HepG2 (cell line): ENCODE measurements around the gene NIT2.

Experiments used
- BRCA1 ChIP-seq: sonication (generic); formaldehyde crosslinking; IDR thresholded peaks from 2 replicates; pipeline ENCODE4 v1.4.0; 2020; ENCODE audit warnings: missing genetic modification reagents
- CTCF ChIP-seq: sonication (generic); formaldehyde crosslinking; IDR thresholded peaks from 2 replicates; pipeline ENCODE4 v1.5.0; 2020; ENCODE audit warnings: mild to moderate bottlenecking, missing genetic modification reagents, moderate library complexity
- E2F1 ChIP-seq: sonication (generic); formaldehyde crosslinking; IDR thresholded peaks from 2 replicates; pipeline ENCODE4 v1.5.0; 2020; ENCODE audit warnings: missing genetic modification reagents
- GPN1 ChIP-seq: sonication (generic); formaldehyde crosslinking; IDR thresholded peaks from 2 replicates; pipeline ENCODE4 v1.5.1; 2020; ENCODE audit warnings: missing genetic modification reagents, borderline replicate concordance
- HMGXB4 ChIP-seq, 2 experiments: sonication (generic) in 1 of 2; formaldehyde crosslinking in 1 of 2; IDR thresholded peaks; 2 replicates each; pipeline versions ENCODE4 v1.4.0 to v1.6.1; 2018 to 2020; ENCODE audit warnings: missing genetic modification reagents in 2 of 2, borderline replicate concordance in 1 of 2, low read depth in 1 of 2, mild to moderate bottlenecking in 1 of 2, missing biosample characterization in 1 of 2
- JUNB ChIP-seq: sonication (generic); formaldehyde crosslinking; IDR thresholded peaks from 2 replicates; pipeline ENCODE4 v1.8.0; 2022; ENCODE audit warnings: missing genetic modification reagents, mild to moderate bottlenecking, borderline replicate concordance
- MAX ChIP-seq: IDR thresholded peaks from 2 replicates; pipeline ENCODE4 v1.6.1; 2012; ENCODE audit warnings: inconsistent platforms
- MYC ChIP-seq: sonication (generic); formaldehyde crosslinking; IDR thresholded peaks from 2 replicates; pipeline ENCODE4 v1.9.0; 2021; ENCODE audit warnings: missing genetic modification reagents, borderline replicate concordance
- NR3C1 ChIP-seq: sonication (generic); formaldehyde crosslinking; IDR thresholded peaks from 2 replicates; pipeline ENCODE4 v1.4.0; 2020; ENCODE audit warnings: missing genetic modification reagents
- TRIM24 ChIP-seq: sonication (generic); formaldehyde crosslinking; IDR thresholded peaks from 2 replicates; pipeline ENCODE4 v1.8.0; 2022; ENCODE audit warnings: mild to moderate bottlenecking, missing genetic modification reagents
- ZIK1 ChIP-seq: sonication (generic); formaldehyde crosslinking; IDR thresholded peaks from 2 replicates; pipeline ENCODE4 v1.5.0; 2020; ENCODE audit warnings: mild to moderate bottlenecking, low read depth, missing genetic modification reagents, borderline replicate concordance
- ZNF24 ChIP-seq: fragments of 450-650 bp; IDR thresholded peaks from 2 replicates; pipeline ENCODE4 v1.6.1; 2017; ENCODE audit warnings: antibody characterized with exemption, mild to moderate bottlenecking
- ZNF350 ChIP-seq: sonication (generic); formaldehyde crosslinking; IDR thresholded peaks from 2 replicates; pipeline ENCODE4 v1.4.0; 2020; ENCODE audit warnings: mild to moderate bottlenecking, low read depth, missing genetic modification reagents, borderline replicate concordance
- ZNF639 ChIP-seq: conservative IDR thresholded peaks from 2 replicates; pipeline ENCODE4 v1.6.1; 2018; ENCODE audit warnings: missing genetic modification reagents

GRCh38 chr3:100359035-100359434 is 24.5 kb downstream of the NIT2 start:
- TF ChIP-seq ZNF24 (no peak), ZNF350 (CRISPR knock-in tag) (no peak), CTCF (no peak), BRCA1 (CRISPR knock-in tag) (no peak), JUNB (CRISPR knock-in tag) (no peak), ZIK1 (no peak), MYC (CRISPR knock-in tag) (no peak), GPN1 (CRISPR knock-in tag) (no peak), NR3C1 (CRISPR knock-in tag) (no peak), ZNF639 (CRISPR knock-in tag) (no peak), E2F1 (CRISPR knock-in tag) (no peak), HMGXB4 (CRISPR knock-in tag; IDR thresholded peaks at IDR 0.05; ENCODE audit: borderline replicate concordance in 1 of 2, low read depth in 1 of 2) (no peak), MAX (no peak), TRIM24 (no peak)
